ENCODE data around the gene EPM2A. TPM values are rescaled to one million over a fixed set of nuclear protein-coding genes. Genes with fewer than 3 reads are reported as not detected.

Gene EPM2A
- total RNA-seq, 1 experiment from 2014 or later = 4.7 TPM

DNA sequence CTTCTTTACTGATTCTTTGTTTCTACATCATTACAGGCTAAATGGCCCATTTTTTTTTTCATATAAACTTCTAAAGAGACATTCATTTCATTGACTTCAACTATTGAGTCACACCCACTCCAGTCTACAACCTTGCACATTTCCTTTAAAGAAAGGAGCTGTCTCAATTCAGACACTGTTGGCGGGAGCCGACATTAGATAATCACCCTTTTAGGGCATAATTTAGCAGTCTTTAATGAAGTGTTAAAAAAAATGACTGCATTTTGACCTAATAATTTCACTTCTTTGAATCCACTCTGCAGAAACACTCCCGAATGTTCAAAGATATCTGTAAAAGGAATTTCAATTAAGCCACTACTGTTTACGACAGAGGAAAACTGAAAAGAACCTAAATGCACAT, 1.5 kb downstream of the EPM2A start:
- BruUV-seq (replicated peaks) = no TSS peak
- POLR2A ChIA-PET (ENCODE audit: unreplicated experiment) = no interaction called here

DNA sequence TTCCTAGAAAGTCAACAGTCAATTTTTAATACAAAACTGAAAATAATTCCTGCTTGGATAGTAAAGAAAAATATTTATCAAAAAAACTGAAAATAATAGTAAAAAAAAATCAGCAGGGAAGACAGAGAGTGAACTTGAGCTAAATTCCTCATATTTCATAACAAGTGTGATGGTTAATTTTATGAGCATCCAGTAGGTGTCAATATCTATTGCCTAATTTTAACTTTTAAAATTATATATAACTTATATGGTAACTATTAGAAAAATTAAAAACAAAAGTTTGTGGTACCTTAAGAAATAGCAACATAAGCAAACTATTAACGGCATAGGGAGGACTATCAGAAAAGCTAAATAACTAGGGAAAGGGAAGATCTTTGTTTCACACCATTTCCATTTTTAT, 2.1 kb downstream of the EPM2A start:
- TF ChIP-seq, protein P1, sequence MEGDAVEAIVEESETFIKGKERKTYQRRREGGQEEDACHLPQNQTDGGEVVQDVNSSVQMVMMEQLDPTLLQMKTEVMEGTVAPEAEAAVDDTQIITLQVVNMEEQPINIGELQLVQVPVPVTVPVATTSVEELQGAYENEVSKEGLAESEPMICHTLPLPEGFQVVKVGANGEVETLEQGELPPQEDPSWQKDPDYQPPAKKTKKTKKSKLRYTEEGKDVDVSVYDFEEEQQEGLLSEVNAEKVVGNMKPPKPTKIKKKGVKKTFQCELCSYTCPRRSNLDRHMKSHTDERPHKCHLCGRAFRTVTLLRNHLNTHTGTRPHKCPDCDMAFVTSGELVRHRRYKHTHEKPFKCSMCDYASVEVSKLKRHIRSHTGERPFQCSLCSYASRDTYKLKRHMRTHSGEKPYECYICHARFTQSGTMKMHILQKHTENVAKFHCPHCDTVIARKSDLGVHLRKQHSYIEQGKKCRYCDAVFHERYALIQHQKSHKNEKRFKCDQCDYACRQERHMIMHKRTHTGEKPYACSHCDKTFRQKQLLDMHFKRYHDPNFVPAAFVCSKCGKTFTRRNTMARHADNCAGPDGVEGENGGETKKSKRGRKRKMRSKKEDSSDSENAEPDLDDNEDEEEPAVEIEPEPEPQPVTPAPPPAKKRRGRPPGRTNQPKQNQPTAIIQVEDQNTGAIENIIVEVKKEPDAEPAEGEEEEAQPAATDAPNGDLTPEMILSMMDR (conservative IDR thresholded peaks at IDR 0.05) = no peak
- no peak for TF ChIP-seq EZH2 (IDR thresholded peaks at IDR 0.05; ENCODE audit: low read depth)
- Histone ChIP-seq H3K36me3 (ENCODE audit: low read depth) (no peaks in the 10 kb centered on the region), H3F3A (ENCODE audit: insufficient read depth, low read depth) (peaks cover 13% of the 10 kb centered on the region), H4K20me1 (ENCODE audit: insufficient read depth) (no peaks in the 10 kb centered on the region), H3K4me1 (replicated peaks; ENCODE audit: insufficient read depth) (peaks cover 14% of the 10 kb centered on the region), H3K27me3 (ENCODE audit: insufficient read depth, low read depth) (no peaks in the 10 kb centered on the region), H3K9me2 (ENCODE audit: insufficient read depth) (no peaks in the 10 kb centered on the region; the same call in 1 of the 2 replicates), H2AFZ (no peak overlapping the region), H3K9me3 (ENCODE audit: insufficient read depth, low read depth) (no peaks in the 10 kb centered on the region; the same call in 1 of the 2 replicates), H3K79me2 (ENCODE audit: low read depth) (no peaks in the 10 kb centered on the region), H3K4me3 (no peak overlapping the region), H3K4me2 (no peak overlapping the region), H3K27ac (no peak overlapping the region)
- no peak for DNase-seq
- intact Hi-C loops (cut with micrococcal nuclease; ENCODE audit: unreplicated experiment) = no loop called here
- ChIA-PET POLR2A (ENCODE audit: unreplicated experiment) (interaction anchor here (0.6 kb wide), 1 partner anchor 1455 kb away, joined by 5 read pairs; no protein-coding TSS in a partner anchor), CTCF (interaction anchor here (1.1 kb wide), 1 partner anchor 82 kb away, joined by 3 read pairs; the partner anchor contains the start of gene FBXO30)
- BruUV-seq (replicated peaks) = no TSS peak

More for the DNA sequence above, 1.5 kb downstream of the EPM2A start:
- no peaks in the 10 kb centered on the region for H4K20me1 ChIP-seq (ENCODE audit: insufficient read depth)
- no peak for DNase-seq
- H3K9me2 ChIP-seq (ENCODE audit: insufficient read depth) = no peaks in the 10 kb centered on the region; the same call in 1 of the 2 replicates
- intact Hi-C loops (cut with micrococcal nuclease; ENCODE audit: unreplicated experiment) = loop anchor here (1.0 kb wide), 1 partner anchor 80 kb away; the partner anchor contains the start of gene FBXO30
- no peaks in the 10 kb centered on the region for H3K36me3 ChIP-seq (ENCODE audit: low read depth)
- H3K4me2 ChIP-seq = peak overlapping the region; percentile 90
- CTCF ChIA-PET = no interaction called here
- H3K4me1 ChIP-seq (replicated peaks; ENCODE audit: insufficient read depth) = peaks cover 14% of the 10 kb centered on the region
- no peaks in the 10 kb centered on the region; the same call in 1 of the 2 replicates for H3K9me3 ChIP-seq (ENCODE audit: insufficient read depth, low read depth)
- TF ChIP-seq, protein P1 (conservative IDR thresholded peaks at IDR 0.05) = no peak
- no peak for TF ChIP-seq EZH2 (IDR thresholded peaks at IDR 0.05; ENCODE audit: low read depth)
- peaks cover 13% of the 10 kb centered on the region for H3F3A ChIP-seq (ENCODE audit: insufficient read depth, low read depth)
- no peak overlapping the region for H3K27ac ChIP-seq
- H3K27me3 ChIP-seq (ENCODE audit: insufficient read depth, low read depth) = no peaks in the 10 kb centered on the region
- no peak overlapping the region for H2AFZ ChIP-seq
- H3K79me2 ChIP-seq (ENCODE audit: low read depth) = no peaks in the 10 kb centered on the region
- peak overlapping the region; percentile 99; the same call in 1 of the 2 replicates for H3K4me3 ChIP-seq

DNA sequence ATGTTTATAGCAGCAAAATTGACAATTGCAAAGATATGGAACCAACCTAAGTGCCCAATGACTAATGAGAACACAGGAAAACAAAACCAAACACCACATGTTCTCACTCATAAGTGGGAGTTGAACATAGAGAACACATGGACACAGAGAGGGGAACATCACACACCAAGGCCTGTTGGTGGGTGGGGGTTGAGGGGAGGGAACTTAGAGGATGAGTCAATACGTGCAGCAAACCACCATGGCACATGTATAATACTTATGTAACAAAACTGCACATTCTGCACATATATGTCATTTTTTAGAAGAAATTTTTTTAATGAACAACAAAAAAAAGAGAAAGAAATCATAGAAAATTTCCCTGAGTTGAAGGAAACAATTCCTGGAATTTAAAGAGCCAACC, 3.9 kb downstream of the EPM2A start:
- no TSS peak for BruUV-seq (replicated peaks)
- Histone ChIP-seq H3K9me2 (ENCODE audit: insufficient read depth) (no peaks in the 10 kb centered on the region), H3K4me2 (no peak overlapping the region), H4K20me1 (ENCODE audit: insufficient read depth) (no peaks in the 10 kb centered on the region), H2AFZ (no peak overlapping the region), H3K4me3 (no peak overlapping the region), H3K79me2 (ENCODE audit: low read depth) (no peaks in the 10 kb centered on the region), H3K27ac (no peak overlapping the region), H3K27me3 (ENCODE audit: insufficient read depth, low read depth) (no peaks in the 10 kb centered on the region), H3K9me3 (ENCODE audit: insufficient read depth, low read depth) (no peaks in the 10 kb centered on the region; the same call in 1 of the 2 replicates), H3K36me3 (ENCODE audit: low read depth) (no peaks in the 10 kb centered on the region), H3F3A (ENCODE audit: insufficient read depth, low read depth) (peaks cover 13% of the 10 kb centered on the region), H3K4me1 (replicated peaks; ENCODE audit: insufficient read depth) (peaks cover 12% of the 10 kb centered on the region)
- no peak for DNase-seq
- TF ChIP-seq, protein P1 (conservative IDR thresholded peaks at IDR 0.05) = no peak
- TF ChIP-seq EZH2 (IDR thresholded peaks at IDR 0.05; ENCODE audit: low read depth) = no peak
- intact Hi-C loops (cut with micrococcal nuclease; ENCODE audit: unreplicated experiment) = no loop called here
- POLR2A ChIA-PET (ENCODE audit: unreplicated experiment) = no interaction called here
- CTCF ChIA-PET = no interaction called here
